ENCODE data around the gene MAP9.
A peak's percentile ranks its signal among the peaks of the same experiment; 100 is the strongest.

The MAP9 gene

GRCh38 chr4:155403886-155404285, 27.1 kb upstream of the MAP9 start:
- H3K36me3 ChIP-seq (ENCODE audit: control insufficient read depth in 5 of 5, insufficient read depth in 5 of 5, low read length in 5 of 5): no peaks in the 10 kb centered on the region
- H3K4me1 ChIP-seq (ENCODE audit: control insufficient read depth in 5 of 5, insufficient read depth in 5 of 5, low read length in 5 of 5): no peaks in the 10 kb centered on the region
- no peaks in the 10 kb centered on the region for H3K9me3 ChIP-seq (ENCODE audit: control insufficient read depth in 5 of 5, low read length in 5 of 5)
- H3K9ac ChIP-seq (ENCODE audit: low read length in 5 of 5): no peak overlapping the region
- peaks cover 0 to 2% (median 0%) of the 10 kb centered on the region in 5 donors for H3K27me3 ChIP-seq (ENCODE audit: control insufficient read depth in 5 of 5, insufficient read depth in 4 of 5, low read length in 5 of 5)
- no peak overlapping the region for H3K27ac ChIP-seq (ENCODE audit: low read depth, low read length)
- H3K4me3 ChIP-seq (ENCODE audit: low read depth in 1 of 5, low read length in 5 of 5): no peak overlapping the region

- no peaks in the 10 kb centered on the region for H3K9me3 ChIP-seq (ENCODE audit: control insufficient read depth in 5 of 5, low read length in 5 of 5)
- H3K4me3 ChIP-seq (ENCODE audit: low read depth in 1 of 5, low read length in 5 of 5): no peak overlapping the region
These were observed 26.2 kb upstream of the MAP9 start for GRCh38 chr4:155402941-155403340.

GRCh38 chr4:155400893-155401292, 24.1 kb upstream of the MAP9 start:
- no peak overlapping the region for H3K4me3 ChIP-seq (ENCODE audit: low read depth in 1 of 5, low read length in 5 of 5)
- H3K4me1 ChIP-seq (ENCODE audit: control insufficient read depth in 5 of 5, insufficient read depth in 5 of 5, low read length in 5 of 5): no peaks in the 10 kb centered on the region
- no peaks in the 10 kb centered on the region for H3K36me3 ChIP-seq (ENCODE audit: control insufficient read depth in 5 of 5, insufficient read depth in 5 of 5, low read length in 5 of 5)
- no peak overlapping the region for H3K27ac ChIP-seq (ENCODE audit: low read depth, low read length)
- H3K9ac ChIP-seq (ENCODE audit: low read length in 5 of 5): no peak overlapping the region
- no peaks in the 10 kb centered on the region for H3K27me3 ChIP-seq (ENCODE audit: control insufficient read depth in 5 of 5, insufficient read depth in 4 of 5, low read length in 5 of 5)
- H3K9me3 ChIP-seq (ENCODE audit: control insufficient read depth in 5 of 5, low read length in 5 of 5): no peaks in the 10 kb centered on the region

More at GRCh38 chr4:155402941-155403340, 26.2 kb upstream of the MAP9 start:
- H3K27ac ChIP-seq (ENCODE audit: low read depth, low read length): no peak overlapping the region
- H3K4me1 ChIP-seq (ENCODE audit: control insufficient read depth in 5 of 5, insufficient read depth in 5 of 5, low read length in 5 of 5): no peaks in the 10 kb centered on the region
- no peak overlapping the region for H3K9ac ChIP-seq (ENCODE audit: low read length in 5 of 5)
- H3K36me3 ChIP-seq (ENCODE audit: control insufficient read depth in 5 of 5, insufficient read depth in 5 of 5, low read length in 5 of 5): no peaks in the 10 kb centered on the region
- peaks cover 0 to 2% (median 0%) of the 10 kb centered on the region in 5 donors for H3K27me3 ChIP-seq (ENCODE audit: control insufficient read depth in 5 of 5, insufficient read depth in 4 of 5, low read length in 5 of 5)

- Histone ChIP-seq H3K27me3 (ENCODE audit: control insufficient read depth in 5 of 5, insufficient read depth in 4 of 5, low read length in 5 of 5) (no peaks in the 10 kb centered on the region), H3K36me3 (ENCODE audit: control insufficient read depth in 5 of 5, insufficient read depth in 5 of 5, low read length in 5 of 5) (no peaks in the 10 kb centered on the region), H3K9me3 (ENCODE audit: control insufficient read depth in 5 of 5, low read length in 5 of 5) (no peaks in the 10 kb centered on the region), H3K4me1 (ENCODE audit: control insufficient read depth in 5 of 5, insufficient read depth in 5 of 5, low read length in 5 of 5) (no peaks in the 10 kb centered on the region), H3K9ac (ENCODE audit: low read length in 5 of 5) (no peak overlapping the region), H3K27ac (ENCODE audit: low read depth, low read length) (no peak overlapping the region), H3K4me3 (ENCODE audit: low read depth in 1 of 5, low read length in 5 of 5) (no peak overlapping the region)
These were observed 23.4 kb upstream of the MAP9 start for GRCh38 chr4:155399974-155400697.

DNA sequence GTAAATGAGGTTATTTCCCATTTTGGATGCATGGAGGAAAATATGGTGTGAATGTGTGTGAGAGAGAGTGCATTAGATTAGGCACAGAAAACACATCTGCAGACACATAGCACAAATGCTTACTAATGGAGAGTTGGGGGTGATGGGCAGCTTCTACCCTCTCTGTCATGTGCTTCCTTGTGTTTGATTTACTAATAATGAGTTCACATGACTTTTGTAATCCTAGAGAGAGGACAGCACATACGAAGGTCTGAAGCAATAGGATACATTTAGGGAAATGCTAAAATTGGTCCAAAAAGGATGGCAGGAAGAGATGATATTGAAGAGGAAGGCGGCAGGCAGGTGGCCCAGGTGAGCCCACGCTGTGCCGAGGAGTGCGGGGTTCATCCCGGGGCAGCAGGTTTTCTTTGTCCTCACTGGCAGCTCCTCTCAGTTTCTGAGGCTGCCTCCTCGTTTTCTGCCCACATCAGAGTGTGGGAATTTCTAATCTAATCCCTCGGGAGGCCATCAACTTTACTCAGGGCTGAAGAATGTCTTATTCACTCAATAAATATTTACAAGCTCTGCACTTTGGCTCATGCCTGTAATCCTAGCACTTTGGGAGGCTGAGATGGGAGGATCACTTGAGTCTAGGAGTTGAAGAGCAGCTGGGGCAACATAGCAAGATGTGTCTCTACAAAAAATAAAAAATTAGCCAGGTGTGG, 15.9 kb upstream of the MAP9 start:
- no peaks in the 10 kb centered on the region for H3K9me3 ChIP-seq (ENCODE audit: control insufficient read depth in 5 of 5, low read length in 5 of 5)
- no peak overlapping the region for H3K27ac ChIP-seq (ENCODE audit: low read depth, low read length)
- H3K27me3 ChIP-seq (ENCODE audit: control insufficient read depth in 5 of 5, insufficient read depth in 4 of 5, low read length in 5 of 5): no peaks in the 10 kb centered on the region
- no peaks in the 10 kb centered on the region for H3K36me3 ChIP-seq (ENCODE audit: control insufficient read depth in 5 of 5, insufficient read depth in 5 of 5, low read length in 5 of 5)
- H3K4me3 ChIP-seq (ENCODE audit: low read depth in 1 of 5, low read length in 5 of 5): no peak overlapping the region
- no peak overlapping the region for H3K9ac ChIP-seq (ENCODE audit: low read length in 5 of 5)
- H3K4me1 ChIP-seq (ENCODE audit: control insufficient read depth in 5 of 5, insufficient read depth in 5 of 5, low read length in 5 of 5): peaks cover 0 to 4% (median 0%) of the 10 kb centered on the region in 5 donors

GRCh38 chr4:155391932-155392331, 15.2 kb upstream of the MAP9 start:
- Histone ChIP-seq H3K9me3 (ENCODE audit: control insufficient read depth in 5 of 5, low read length in 5 of 5) (no peaks in the 10 kb centered on the region), H3K27me3 (ENCODE audit: control insufficient read depth in 5 of 5, insufficient read depth in 4 of 5, low read length in 5 of 5) (no peaks in the 10 kb centered on the region), H3K27ac (ENCODE audit: low read depth, low read length) (no peak overlapping the region), H3K36me3 (ENCODE audit: control insufficient read depth in 5 of 5, insufficient read depth in 5 of 5, low read length in 5 of 5) (no peaks in the 10 kb centered on the region), H3K4me3 (ENCODE audit: low read depth in 1 of 5, low read length in 5 of 5) (no peak overlapping the region), H3K4me1 (ENCODE audit: control insufficient read depth in 5 of 5, insufficient read depth in 5 of 5, low read length in 5 of 5) (peaks cover 0 to 4% (median 0%) of the 10 kb centered on the region in 5 donors), H3K9ac (ENCODE audit: low read length in 5 of 5) (no peak overlapping the region)

- Histone ChIP-seq H3K9ac (ENCODE audit: low read length in 5 of 5) (no peak overlapping the region), H3K9me3 (ENCODE audit: control insufficient read depth in 5 of 5, low read length in 5 of 5) (no peaks in the 10 kb centered on the region), H3K4me3 (ENCODE audit: low read depth in 1 of 5, low read length in 5 of 5) (no peak overlapping the region), H3K36me3 (ENCODE audit: control insufficient read depth in 5 of 5, insufficient read depth in 5 of 5, low read length in 5 of 5) (no peaks in the 10 kb centered on the region), H3K4me1 (ENCODE audit: control insufficient read depth in 5 of 5, insufficient read depth in 5 of 5, low read length in 5 of 5) (peaks cover 0 to 4% (median 0%) of the 10 kb centered on the region in 5 donors), H3K27me3 (ENCODE audit: control insufficient read depth in 5 of 5, insufficient read depth in 4 of 5, low read length in 5 of 5) (peaks cover 0 to 2% (median 0%) of the 10 kb centered on the region in 5 donors), H3K27ac (ENCODE audit: low read depth, low read length) (no peak overlapping the region)
These were observed 11.4 kb upstream of the MAP9 start for GRCh38 chr4:155388162-155388561.

- Histone ChIP-seq H3K27me3 (ENCODE audit: control insufficient read depth in 5 of 5, insufficient read depth in 4 of 5, low read length in 5 of 5) (peaks cover 0 to 2% (median 0%) of the 10 kb centered on the region in 5 donors), H3K9me3 (ENCODE audit: control insufficient read depth in 5 of 5, low read length in 5 of 5) (no peaks in the 10 kb centered on the region), H3K4me1 (ENCODE audit: control insufficient read depth in 5 of 5, insufficient read depth in 5 of 5, low read length in 5 of 5) (no peaks in the 10 kb centered on the region), H3K36me3 (ENCODE audit: control insufficient read depth in 5 of 5, insufficient read depth in 5 of 5, low read length in 5 of 5) (no peaks in the 10 kb centered on the region), H3K4me3 (ENCODE audit: low read depth in 1 of 5, low read length in 5 of 5) (no peak overlapping the region), H3K9ac (ENCODE audit: low read length in 5 of 5) (no peak overlapping the region), H3K27ac (ENCODE audit: low read depth, low read length) (no peak overlapping the region)
These were observed 6.8 kb upstream of the MAP9 start for GRCh38 chr4:155383541-155383940.

DNA sequence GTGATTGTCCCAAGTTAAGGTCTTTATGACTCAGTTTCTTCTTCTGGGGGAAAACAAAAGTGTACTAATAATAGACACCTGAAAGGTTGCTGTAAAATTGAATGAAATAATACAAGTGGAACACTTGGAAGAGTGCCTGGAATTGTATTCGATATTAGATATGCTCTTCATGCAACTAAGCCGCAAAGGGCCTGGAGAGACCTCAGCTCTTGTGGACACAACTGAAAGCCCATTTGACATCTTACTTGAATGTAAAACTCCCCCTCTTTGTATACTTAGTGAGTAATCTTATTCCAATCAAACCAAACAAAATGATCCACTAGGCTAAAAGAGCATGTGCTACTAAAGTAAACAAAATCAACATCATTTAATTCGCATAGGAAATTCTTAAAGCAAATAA, 511 bp upstream of the MAP9 start:
- Histone ChIP-seq H3K27me3 (ENCODE audit: control insufficient read depth in 5 of 5, insufficient read depth in 4 of 5, low read length in 5 of 5) (peaks cover 0 to 2% (median 0%) of the 10 kb centered on the region in 5 donors), H3K9me3 (ENCODE audit: control insufficient read depth in 5 of 5, low read length in 5 of 5) (no peaks in the 10 kb centered on the region), H3K27ac (ENCODE audit: low read depth, low read length) (no peak overlapping the region), H3K4me1 (ENCODE audit: control insufficient read depth in 5 of 5, insufficient read depth in 5 of 5, low read length in 5 of 5) (peaks cover 0 to 16% (median 14%) of the 10 kb centered on the region in 5 donors), H3K4me3 (ENCODE audit: low read depth in 1 of 5, low read length in 5 of 5) (peak overlapping the region; percentile 65 to 83 (median 71)), H3K9ac (ENCODE audit: low read length in 5 of 5) (no peak overlapping the region), H3K36me3 (ENCODE audit: control insufficient read depth in 5 of 5, insufficient read depth in 5 of 5, low read length in 5 of 5) (no peaks in the 10 kb centered on the region)

GRCh38 chr4:155371432-155372043, 5.2 kb downstream of the MAP9 start:
- peaks cover 0 to 2% (median 0%) of the 10 kb centered on the region in 5 donors for H3K27me3 ChIP-seq (ENCODE audit: control insufficient read depth in 5 of 5, insufficient read depth in 4 of 5, low read length in 5 of 5)
- peaks cover 0 to 11% (median 9%) of the 10 kb centered on the region in 5 donors for H3K4me1 ChIP-seq (ENCODE audit: control insufficient read depth in 5 of 5, insufficient read depth in 5 of 5, low read length in 5 of 5)
- no peak overlapping the region for H3K4me3 ChIP-seq (ENCODE audit: low read depth in 1 of 5, low read length in 5 of 5)
- no peak overlapping the region for H3K27ac ChIP-seq (ENCODE audit: low read depth, low read length)
- no peaks in the 10 kb centered on the region for H3K9me3 ChIP-seq (ENCODE audit: control insufficient read depth in 5 of 5, low read length in 5 of 5)
- H3K36me3 ChIP-seq (ENCODE audit: control insufficient read depth in 5 of 5, insufficient read depth in 5 of 5, low read length in 5 of 5): peaks cover 0 to 7% (median 0%) of the 10 kb centered on the region in 5 donors
- H3K9ac ChIP-seq (ENCODE audit: low read length in 5 of 5): no peak overlapping the region
